ENCODE data around the gene EXOC4.
"Not testable (repeated sequence)": the region's sequence is repeated elsewhere in the genome, so short reads cannot be mapped to it uniquely, and the experiment has no call there.

Gene EXOC4

DNA sequence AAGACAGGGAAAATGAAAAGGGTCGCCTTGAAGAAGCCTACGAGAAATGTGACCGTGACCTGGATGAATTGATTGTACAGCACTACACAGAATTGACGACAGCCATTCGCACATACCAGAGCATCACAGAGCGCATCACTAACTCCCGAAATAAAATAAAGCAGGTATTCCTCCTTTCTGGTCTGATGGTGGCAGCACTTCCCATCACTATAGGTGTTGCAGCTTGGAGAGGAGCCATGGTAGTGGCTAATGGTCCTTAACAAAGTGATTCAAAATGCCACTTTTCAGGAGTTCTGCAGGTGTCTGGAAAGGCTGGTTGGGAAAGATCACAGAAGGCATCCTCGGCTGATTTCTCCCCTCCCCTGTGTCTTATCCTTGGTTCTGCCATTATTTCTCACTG is 22.1 kb downstream of the EXOC4 start:
- no peak for DNase-seq (ENCODE audit: extremely low read depth in 1 of 2, low read depth in 1 of 2)

DNA sequence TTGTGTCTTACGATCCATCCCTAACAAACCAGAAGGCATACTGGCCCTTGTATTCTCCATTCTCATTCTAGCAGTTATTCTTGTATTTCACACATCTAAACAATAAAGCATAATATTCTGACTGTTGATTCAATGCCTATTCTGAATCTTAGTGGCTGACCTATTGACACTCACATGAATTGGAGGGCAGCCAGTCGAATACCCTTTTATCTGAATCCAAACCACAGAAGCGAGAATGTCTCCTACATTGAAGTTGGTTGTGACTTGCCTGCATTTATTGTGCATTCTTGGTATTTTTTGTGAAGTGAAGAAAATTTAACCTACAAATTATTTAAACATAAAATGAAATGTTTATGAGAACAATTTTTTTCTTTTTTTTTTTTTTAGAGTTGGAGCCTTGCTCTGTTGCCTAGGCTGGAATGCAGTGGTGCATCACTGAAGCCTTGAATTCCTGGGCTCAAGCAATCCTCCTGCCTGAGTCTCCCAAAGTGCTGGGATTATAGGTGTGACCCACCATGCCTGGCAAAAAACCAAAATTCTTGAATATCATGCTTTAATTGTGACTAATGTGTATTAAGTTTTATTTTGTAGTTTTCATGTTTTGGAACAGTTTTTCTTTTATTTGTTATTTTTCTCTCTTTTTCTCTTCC is 22.7 kb downstream of the EXOC4 start:
- DNase-seq (ENCODE audit: extremely low read depth in 1 of 2, low read depth in 1 of 2) = no peak

DNA sequence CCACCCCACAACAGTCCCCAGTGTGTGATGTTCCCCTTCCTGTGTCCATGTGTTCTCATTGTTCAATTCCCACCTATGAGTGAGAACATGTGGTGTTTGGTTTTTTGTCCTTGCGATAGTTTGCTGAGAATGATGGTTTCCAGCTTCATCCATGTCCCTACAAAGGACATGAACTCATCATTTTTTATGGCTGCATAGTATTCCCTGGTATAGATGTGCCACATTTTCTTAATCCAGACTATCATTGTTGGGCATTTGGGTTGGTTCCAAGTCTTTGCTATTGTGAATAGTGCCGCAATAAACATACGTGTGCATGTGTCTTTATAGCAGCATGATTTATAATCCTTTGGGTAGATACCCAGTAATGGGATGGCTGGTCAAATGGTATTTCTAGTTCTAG is 26.1 kb downstream of the EXOC4 start:
- not testable (repeated sequence) for DNase-seq (ENCODE audit: extremely low read depth in 1 of 2, low read depth in 1 of 2)

DNA sequence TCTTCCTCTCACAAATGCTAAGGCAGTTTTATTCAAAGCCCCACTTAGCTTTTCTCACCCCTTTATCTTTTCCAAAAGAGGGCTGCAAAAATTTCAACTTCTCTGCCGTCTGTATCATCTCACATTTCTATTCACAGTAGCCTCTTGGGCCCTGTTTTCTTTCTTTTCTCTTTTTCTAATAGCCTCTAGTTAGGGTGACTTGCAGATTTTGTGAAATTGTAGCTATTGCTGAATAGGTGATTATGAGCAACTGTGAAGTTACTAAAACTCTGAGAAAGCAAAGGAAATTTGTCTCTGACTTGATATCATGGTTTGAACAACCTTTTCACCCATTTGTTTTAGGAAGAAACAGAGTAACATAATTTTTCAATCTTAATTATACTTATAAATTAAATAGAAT is 29.2 kb downstream of the EXOC4 start:
- no peak for DNase-seq (ENCODE audit: extremely low read depth in 1 of 2, low read depth in 1 of 2)

DNA sequence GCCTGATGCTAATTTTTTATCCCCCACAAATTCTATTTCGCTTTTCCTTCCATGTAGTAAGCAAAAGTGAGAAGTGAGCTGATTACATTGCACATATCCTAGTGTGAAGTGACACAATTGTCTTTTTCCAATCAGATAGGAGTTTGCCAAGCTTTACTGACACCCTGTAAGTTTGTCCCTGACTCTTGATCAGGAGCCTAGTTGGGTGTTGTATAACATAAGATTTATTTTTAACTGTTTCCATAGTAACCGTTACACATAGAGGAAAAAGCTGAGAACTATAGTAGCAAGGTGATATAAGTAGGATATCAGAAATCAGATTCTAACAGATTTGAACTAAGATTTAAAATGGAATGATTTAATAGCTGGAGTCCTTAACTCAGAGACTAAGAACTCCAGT is 31.2 kb downstream of the EXOC4 start:
- DNase-seq (ENCODE audit: extremely low read depth in 1 of 2, low read depth in 1 of 2) = no peak

DNA sequence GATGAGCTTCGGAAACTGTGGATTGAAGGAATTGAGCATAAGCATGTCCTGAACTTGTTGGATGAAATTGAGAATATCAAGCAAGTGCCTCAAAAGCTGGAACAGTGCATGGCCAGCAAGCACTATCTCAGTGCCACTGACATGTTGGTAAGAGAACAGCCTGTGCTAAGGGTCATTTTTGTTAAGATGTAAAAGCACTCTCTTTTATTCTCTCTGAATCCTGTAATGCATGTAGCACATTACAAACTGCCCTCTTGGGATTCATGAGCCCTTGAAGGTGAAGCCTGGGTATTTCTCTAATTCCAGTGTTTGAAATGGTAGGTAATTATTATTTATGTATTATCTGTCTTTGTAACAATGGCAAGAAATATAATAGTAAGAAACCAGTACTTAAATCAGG is 36.1 kb downstream of the EXOC4 start:
- no peak for DNase-seq (ENCODE audit: extremely low read depth in 1 of 2, low read depth in 1 of 2)

DNA sequence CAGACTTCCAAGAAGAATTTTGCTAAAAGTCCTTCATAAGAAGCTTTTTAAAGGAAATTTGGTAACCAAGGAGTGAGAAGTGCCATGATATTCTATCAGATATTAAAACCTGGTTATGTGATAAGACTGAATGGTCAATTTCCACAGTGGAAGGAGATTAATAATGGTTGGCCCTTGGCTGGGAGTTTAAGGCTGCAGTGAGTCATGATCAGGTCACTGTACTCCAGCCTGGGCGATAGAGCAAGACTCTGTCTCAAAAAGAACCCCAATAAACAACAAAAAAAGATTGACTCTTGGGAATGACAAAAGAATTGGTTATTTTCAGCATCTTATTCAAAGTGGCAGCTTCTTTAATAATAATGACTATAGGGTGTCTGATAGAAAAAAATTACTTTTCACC is 37.2 kb downstream of the EXOC4 start:
- DNase-seq (ENCODE audit: extremely low read depth in 1 of 2, low read depth in 1 of 2) = no peak

DNA sequence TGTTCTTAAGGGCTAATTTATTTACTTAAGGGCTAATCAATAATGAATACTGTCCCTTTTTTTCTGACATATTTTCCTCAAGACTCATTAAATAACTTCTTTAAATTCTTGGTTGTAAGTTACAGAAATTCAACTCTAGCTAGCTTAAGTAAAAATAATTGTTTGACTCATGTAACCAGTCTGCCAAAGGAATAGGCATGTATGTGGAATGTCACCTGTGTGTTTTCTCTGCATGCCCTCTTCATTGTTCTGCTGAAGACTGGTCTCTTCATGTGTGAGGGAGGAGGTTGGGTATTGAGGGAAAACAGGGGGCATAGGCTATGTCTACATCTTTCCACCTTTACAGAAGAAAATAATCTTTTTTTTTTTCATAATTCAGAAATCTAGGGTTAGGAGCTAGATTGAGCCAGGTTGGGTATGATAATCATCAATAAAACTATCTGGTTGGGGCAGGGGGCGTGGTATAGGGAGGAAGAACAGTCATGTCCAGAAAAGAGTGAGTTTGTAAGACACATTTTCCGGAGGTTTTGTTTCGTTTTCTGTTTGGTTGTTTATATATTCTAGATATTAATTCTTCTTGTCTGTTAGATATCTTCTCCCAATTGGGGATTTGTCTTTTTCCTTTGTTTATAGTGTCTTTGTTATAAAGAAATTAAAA is 37.9 kb downstream of the EXOC4 start:
- no peak for DNase-seq (ENCODE audit: extremely low read depth in 1 of 2, low read depth in 1 of 2)

DNA sequence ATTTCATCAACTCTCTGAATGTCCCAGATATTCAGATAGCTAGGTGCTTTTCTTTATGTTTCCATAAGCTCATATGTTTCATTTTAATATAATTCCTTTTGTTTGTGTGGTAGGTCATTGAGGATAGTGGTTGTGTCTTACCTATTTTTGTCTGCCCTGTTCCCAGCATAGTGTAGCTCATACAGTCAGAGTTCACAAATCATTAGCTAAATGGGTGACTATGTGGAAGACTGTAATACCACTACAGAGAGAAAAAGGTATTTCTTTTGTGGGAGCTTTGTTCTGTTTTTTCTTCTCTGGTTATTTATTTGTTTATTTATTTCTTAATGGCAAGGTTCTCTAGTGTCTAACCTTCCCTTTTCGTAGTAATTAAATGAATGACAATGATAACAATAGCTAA is 39.8 kb downstream of the EXOC4 start:
- DNase-seq (ENCODE audit: extremely low read depth in 1 of 2, low read depth in 1 of 2) = no peak

DNA sequence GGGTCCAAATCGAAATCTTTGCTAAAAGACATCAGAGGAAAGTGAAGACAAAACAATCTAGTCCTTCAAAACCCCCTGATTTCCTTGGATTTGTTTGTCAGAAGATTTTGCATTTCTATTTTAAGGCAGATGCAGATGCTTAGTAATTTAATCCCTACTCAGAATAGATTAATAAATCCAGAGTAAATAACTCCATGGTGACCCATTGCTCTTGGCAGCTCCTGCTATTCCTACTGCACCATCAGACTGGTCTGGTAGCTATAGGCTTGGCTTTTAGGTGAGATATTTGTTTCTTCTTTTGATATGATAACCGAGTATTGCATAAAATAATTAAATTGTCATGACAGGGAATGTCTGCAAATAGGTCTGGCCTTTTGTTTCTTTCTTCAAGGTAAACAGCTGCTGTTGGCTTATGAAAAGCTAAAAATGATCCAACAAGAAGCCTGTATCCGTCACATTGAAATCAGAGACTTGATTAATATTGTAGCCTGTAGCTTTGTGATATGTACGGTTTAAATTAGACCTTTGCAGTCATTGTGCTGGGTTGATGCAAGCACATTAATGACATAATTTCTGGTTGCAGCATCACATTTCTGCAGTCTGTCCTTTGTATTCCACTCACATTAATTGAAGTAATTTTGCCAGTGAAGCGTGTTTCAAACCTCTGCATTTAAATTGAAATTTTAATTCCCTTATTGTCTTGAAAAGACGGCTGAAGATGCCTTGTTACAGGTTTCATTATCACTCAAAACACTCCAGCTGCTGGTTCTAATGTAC is 40.7 kb downstream of the EXOC4 start:
- no peak for DNase-seq (ENCODE audit: extremely low read depth in 1 of 2, low read depth in 1 of 2)

DNA sequence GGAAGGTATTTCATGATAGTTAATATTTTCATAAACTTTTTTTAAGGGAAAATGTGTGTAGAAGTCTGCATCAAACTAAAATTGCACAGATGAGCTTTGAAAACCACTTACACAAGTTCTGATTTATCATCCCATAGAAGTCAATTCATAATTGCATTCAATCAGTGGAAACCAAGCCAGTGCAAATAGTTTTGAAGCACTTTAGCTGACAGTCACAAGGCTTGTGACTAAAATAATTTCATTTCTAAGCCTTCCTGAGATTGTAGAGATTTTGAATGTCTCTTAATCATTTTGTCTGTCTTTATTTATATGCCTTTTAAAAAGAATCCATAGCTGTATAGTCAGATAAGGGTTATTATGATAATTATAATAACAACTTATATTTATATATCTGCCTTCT is 41.4 kb downstream of the EXOC4 start:
- no peak for DNase-seq (ENCODE audit: extremely low read depth in 1 of 2, low read depth in 1 of 2)

DNA sequence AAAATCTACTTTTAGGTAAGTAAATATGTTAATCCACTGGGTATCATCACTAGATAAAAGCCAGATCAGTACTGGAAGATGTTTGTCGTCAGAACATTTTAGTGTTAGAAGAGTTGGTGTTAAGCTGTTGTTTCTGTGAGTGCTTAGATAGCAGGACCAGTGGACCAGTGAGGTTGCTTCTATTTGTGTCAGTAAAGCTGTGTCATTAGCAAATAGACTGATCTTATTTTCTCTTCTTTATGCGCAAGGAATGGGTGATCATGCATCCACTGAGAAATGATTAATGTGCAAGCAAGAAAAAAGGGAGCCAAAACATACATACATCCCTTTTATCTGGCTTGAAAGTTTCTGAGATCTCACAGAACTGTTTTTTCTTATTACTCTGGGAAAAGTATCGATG is 42.6 kb downstream of the EXOC4 start:
- DNase-seq (ENCODE audit: extremely low read depth in 1 of 2, low read depth in 1 of 2) = no peak

DNA sequence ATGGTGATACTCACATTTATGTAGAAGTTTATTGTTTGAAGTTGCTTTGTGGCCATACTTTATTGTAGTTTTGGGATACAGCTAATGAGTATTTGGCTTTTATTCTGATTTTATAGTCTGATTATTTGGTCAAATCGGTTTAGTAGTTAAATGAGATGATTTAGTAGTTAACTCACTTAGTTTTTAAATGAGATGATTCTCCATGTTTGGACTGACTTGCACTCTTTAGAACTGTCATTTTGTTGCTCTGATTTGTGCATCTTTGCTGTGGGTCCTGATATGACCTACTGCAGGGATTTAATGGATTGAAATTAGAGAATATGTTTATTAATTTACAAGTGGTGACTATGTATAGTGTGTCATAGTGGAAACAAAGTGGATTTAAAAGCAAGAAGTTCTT is 44.2 kb downstream of the EXOC4 start:
- no peak for DNase-seq (ENCODE audit: extremely low read depth in 1 of 2, low read depth in 1 of 2)

DNA sequence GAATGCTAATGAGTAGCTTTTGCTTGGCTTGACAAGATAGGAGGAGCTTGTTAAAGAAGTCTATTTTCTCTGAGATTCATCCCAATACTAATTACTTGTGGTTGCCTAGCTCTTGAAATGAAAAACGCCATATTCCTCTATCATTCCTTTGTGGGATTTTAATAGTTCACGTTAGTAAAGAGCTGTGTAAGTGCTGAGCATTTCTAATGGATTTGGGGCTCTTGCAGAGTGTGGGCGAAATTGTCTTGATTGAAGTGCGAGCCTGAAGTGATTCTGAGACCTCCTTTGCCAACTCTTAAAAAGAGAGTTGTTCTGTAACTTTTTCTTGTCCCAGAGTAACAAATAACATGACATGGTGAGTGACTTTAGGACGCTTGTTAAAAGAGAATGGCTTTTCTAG is 45.2 kb downstream of the EXOC4 start:
- DNase-seq (ENCODE audit: extremely low read depth in 1 of 2, low read depth in 1 of 2) = no peak

DNA sequence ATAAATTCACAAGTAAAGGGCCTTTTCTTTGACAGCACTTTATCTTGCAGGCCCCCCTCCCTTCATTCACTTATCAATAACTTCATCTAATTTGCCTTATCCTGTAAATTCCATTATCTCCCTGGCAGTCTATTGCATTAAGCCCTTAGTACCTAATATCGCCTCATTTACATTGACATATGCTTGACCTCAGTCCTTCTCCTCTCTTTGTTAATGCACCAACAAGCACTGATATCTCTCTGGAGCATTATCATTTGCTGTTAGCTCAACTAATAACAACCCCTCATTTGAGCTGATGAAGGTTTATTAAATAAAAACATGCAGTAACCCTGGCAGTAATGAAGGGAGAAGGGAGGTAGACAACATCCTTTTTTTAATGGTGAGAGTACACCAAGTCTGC is 46.8 kb downstream of the EXOC4 start:
- no peak for DNase-seq (ENCODE audit: extremely low read depth in 1 of 2, low read depth in 1 of 2)

DNA sequence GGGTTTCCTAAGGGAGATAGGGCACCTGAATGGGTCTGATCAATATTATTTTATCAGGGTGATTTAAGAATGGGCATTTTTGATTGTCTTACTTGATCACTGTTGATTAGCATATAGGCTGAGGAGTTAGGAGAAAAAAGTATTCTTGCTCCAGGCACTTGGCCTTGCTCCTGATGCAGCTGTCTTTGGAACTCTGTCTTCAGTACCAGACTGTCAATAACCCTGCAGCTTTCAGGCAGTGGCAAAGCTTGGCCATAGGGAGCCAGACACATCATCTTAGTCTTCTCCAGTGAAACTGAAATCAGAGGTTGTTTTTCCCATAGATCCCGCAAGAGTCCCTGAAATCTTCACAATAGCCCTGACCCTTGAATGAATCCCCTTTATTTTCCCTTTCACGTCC is 47.2 kb downstream of the EXOC4 start:
- DNase-seq (ENCODE audit: extremely low read depth in 1 of 2, low read depth in 1 of 2) = no peak

DNA sequence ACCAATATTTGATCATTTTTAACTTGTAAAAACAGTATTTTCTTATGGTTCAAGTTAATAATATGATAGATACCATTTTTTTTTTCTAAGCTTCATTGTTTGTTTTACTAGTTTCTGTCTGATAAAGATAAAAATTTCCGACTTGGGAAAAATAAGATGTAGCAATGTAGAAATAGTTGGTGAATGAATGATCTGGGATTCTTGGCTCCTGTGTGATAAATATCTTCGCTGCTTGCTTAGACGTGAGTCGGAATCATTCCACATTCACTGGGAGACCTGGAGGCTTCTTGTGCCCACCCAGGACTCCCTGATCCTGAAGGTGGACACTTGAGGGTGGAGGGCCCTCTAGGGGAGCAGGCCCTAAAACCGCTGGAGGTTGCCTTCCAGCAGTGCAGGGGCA is 47.9 kb downstream of the EXOC4 start:
- DNase-seq (ENCODE audit: extremely low read depth in 1 of 2, low read depth in 1 of 2) = no peak

DNA sequence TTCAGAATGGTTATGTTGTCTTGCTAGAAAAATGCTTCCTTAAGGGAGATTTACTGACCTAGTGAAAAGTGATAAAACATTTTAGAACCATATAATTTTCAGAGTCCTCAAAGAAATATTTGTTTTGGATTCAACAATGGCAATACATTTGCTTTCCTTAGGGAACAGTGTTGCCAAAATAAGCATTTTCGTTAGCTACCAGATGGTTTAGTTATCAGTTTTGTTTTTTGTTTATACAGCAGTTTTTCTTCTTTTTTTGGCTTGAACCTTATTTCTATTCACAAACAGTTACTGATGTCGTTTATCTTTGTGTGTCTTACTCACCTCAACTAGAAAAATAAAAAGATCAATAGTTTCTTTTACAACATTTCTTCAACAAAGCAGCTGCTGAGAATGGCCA is 48.6 kb downstream of the EXOC4 start:
- DNase-seq (ENCODE audit: extremely low read depth in 1 of 2, low read depth in 1 of 2) = no peak

DNA sequence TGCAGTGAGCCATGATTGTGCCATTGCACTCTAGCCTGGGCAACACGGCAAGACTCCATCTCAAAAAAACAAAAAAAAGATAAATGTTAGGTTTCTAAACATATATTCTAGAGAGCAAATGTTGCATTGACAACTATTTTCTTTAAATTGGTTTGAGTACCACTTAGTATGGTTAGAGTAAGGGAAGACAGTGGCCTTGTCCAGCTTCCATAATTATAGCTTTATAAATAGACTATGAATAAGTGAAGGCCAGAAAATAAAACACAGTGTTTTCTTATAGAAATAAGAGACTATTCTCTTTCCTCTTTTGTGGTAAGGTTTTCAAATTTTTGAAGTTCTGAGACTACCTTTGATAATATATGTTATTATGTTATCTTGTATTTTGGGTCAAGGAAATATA is 50.5 kb downstream of the EXOC4 start:
- no peak for DNase-seq (ENCODE audit: extremely low read depth in 1 of 2, low read depth in 1 of 2)

DNA sequence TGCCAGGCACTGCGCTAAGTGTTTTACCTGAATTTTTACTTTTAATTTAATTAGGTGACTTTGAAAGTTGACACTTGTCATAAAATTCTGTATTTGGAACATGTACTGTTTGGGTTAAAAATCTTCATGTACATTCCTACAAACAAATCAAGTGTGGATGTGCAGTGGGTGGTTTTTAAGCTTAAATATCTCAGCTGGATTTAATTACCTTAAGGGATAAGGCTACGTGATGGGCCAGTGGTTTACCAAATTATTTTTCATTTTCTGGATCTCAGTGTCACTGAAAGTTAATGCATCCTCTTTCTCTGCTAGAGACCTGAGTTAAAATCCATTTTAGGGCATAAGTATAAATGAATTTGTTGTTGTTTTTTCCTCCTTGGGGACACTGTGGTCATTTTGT is 51.1 kb downstream of the EXOC4 start:
- DNase-seq (ENCODE audit: extremely low read depth in 1 of 2, low read depth in 1 of 2) = no peak

DNA sequence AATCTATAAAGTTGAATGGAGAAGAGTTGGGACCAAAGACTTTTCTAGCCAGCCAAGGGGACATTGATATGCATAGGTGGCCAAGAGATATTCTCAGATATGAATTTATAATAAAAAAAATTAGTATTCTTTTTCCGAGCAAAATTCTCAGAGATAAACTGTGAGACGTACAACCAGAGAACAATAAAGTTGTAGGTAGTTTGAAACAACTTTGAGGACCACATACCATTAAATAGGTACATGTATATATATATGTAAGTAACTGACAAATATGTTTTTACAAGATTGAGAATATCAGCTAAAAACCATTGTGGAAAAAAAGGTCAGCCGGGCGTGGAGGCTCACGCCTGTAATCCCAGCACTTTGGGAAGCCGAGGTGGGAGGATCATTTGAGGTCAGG is 56.5 kb downstream of the EXOC4 start:
- DNase-seq (ENCODE audit: extremely low read depth in 1 of 2, low read depth in 1 of 2) = no peak

DNA sequence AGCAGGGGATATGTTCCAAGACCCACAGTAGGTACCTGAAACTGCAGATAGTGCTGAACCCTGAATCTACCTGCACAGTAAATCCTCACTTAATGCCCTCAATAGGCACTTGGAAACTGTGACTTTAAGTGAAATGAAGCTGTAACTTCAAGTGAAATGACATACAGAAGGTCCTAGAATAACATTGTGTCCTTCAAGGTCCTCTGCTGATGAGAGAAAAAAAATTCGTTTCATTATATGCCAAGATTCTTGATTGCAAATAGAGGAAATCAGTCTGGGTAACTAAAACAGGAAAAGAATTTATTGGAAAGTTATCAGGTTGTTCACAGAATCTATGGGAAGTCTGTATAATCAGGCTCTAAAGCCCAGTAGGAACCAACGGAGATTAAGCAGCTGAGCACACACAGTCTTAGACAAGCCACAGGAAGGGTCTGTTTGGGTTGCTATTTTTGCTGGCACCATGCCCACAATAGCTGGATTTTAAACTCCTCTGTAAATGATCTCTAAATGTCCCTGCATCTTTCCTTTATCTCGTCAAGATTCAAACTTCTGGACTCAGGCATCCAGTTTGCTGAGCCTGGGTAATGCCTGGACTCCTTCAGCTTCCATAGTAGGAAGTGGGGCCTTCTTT is 57.5 kb downstream of the EXOC4 start:
- DNase-seq (ENCODE audit: extremely low read depth in 1 of 2, low read depth in 1 of 2) = no peak
